AG09309 (cell line): Measurements from ENCODE around the gene AP3B1.

ENCODE experiments used
- DNase-seq: peaks from one replicate; pipeline ENCODE4 v3.0.0-alpha.2; 2010; ENCODE audit warnings: low read depth
- H3K4me3 ChIP-seq: 2 replicates; pipeline ENCODE4 v1.5.1; 2011; ENCODE audit warnings: mild to moderate bottlenecking, low read depth, low read length, moderate library complexity; ENCODE audit not compliant: control insufficient read depth
- CTCF ChIP-seq: IDR thresholded peaks from 2 replicates; pipeline ENCODE4 v1.5.1; 2011; ENCODE audit warnings: mild to moderate bottlenecking, low read depth, low read length, inconsistent platforms; ENCODE audit not compliant: insufficient read depth, control insufficient read depth; ENCODE audit errors: missing control alignments

The AP3B1 gene

GRCh38 chr5:78291687-78292086, 2.8 kb downstream of the AP3B1 start:
- DNase-seq: no peak
- no peak overlapping the region for H3K4me3 ChIP-seq
- no peak for TF ChIP-seq CTCF

- DNase-seq: no peak
- no peak for TF ChIP-seq CTCF
- H3K4me3 ChIP-seq: no peak overlapping the region
Observed at GRCh38 chr5:78289911-78290310, 4.6 kb downstream of the AP3B1 start.

GRCh38 chr5:78288246-78288645, 6.3 kb downstream of the AP3B1 start:
- TF ChIP-seq CTCF: no peak
- H3K4me3 ChIP-seq: no peak overlapping the region
- DNase-seq: no peak

GRCh38 chr5:78287833-78288232, 6.7 kb downstream of the AP3B1 start:
- no peak overlapping the region for H3K4me3 ChIP-seq
- DNase-seq: peak; percentile 17
- no peak for TF ChIP-seq CTCF

- no peak for TF ChIP-seq CTCF
- DNase-seq: no peak
- H3K4me3 ChIP-seq: no peak overlapping the region
Observed at GRCh38 chr5:78287169-78287568, 7.3 kb downstream of the AP3B1 start.

- no peak overlapping the region for H3K4me3 ChIP-seq
- DNase-seq: no peak
- no peak for TF ChIP-seq CTCF
Observed at GRCh38 chr5:78286290-78286689, 8.2 kb downstream of the AP3B1 start.

- DNase-seq: no peak
- no peak for TF ChIP-seq CTCF
- H3K4me3 ChIP-seq: no peak overlapping the region
Observed at GRCh38 chr5:78283802-78284201, 10.7 kb downstream of the AP3B1 start.
